WTC11 (cell line): ENCODE data around the gene COPZ1. TPM values are rescaled to one million over a fixed set of nuclear protein-coding genes. Genes with fewer than 3 reads are reported as not detected.

Source experiments
- ATAC-seq: fragments of 200-7000 bp; cut with Tn5 transposase; 2 replicates; pipeline ENCODE4 v1.10.0; 2021; ENCODE audit warnings: mild to moderate bottlenecking, moderate library complexity
- CTCF ChIA-PET: fragments of 300-600 bp; sonication (Branson Sonifier 250); formaldehyde crosslinking; loops from one replicate; lab custom pipeline; 2021; ENCODE audit warnings: antibody characterized with exemption; lab: Charles Lee
- POLR2A ChIA-PET: fragments of 350-600 bp; sonication (Branson Sonifier 250); formaldehyde crosslinking; loops from one replicate; lab custom pipeline; 2021; ENCODE audit warnings: antibody characterized with exemption; lab: Charles Lee
- DNase-seq: peaks from one replicate; pipeline ENCODE4 v3.0.0; 2021; ENCODE audit warnings: low spot score
- H3K27ac Mint-ChIP-seq: 2 replicates; pipeline ENCODE4 v1.8.0; 2021; ENCODE audit warnings: mixed read lengths
- H3K27me3 Mint-ChIP-seq: 2 replicates; pipeline ENCODE4 v1.8.0; 2021; ENCODE audit warnings: low read depth, mild to moderate bottlenecking, moderate library complexity, mixed read lengths
- H3K36me3 Mint-ChIP-seq: 2 replicates; pipeline ENCODE4 v1.8.0; 2021; ENCODE audit warnings: mixed read lengths
- H3K4me1 Mint-ChIP-seq: 2 replicates; pipeline ENCODE4 v1.8.0; 2022; ENCODE audit warnings: mixed read lengths
- H3K4me3 Mint-ChIP-seq: 2 replicates; pipeline ENCODE4 v1.8.0; 2021; ENCODE audit warnings: mild to moderate bottlenecking, moderate library complexity, mixed read lengths
- H3K9me3 Mint-ChIP-seq: 2 replicates; pipeline ENCODE4 v1.8.0; 2021; ENCODE audit warnings: mixed read lengths
- ATF2 ChIP-seq: sonication (generic); formaldehyde crosslinking; IDR thresholded peaks from 2 replicates; pipeline ENCODE4 v1.8.1; 2022; ENCODE audit warnings: low read depth, missing genetic modification reagents, borderline replicate concordance
- CREM ChIP-seq: sonication (generic); formaldehyde crosslinking; IDR thresholded peaks from 2 replicates; pipeline ENCODE4 v1.8.1; 2022; ENCODE audit warnings: mild to moderate bottlenecking, missing genetic modification reagents, moderate library complexity
- FOXK1 ChIP-seq: sonication (generic); formaldehyde crosslinking; IDR thresholded peaks from 2 replicates; pipeline ENCODE4 v1.8.0; 2022; ENCODE audit warnings: mild to moderate bottlenecking, moderate library complexity, missing genetic modification reagents
- GRHL2 ChIP-seq: fragments of 250-450 bp; sonication (Bioruptor Pico); IDR thresholded peaks from 2 replicates; pipeline ENCODE4 v1.8.0; 2022; ENCODE audit warnings: mild to moderate bottlenecking, moderate library complexity; ENCODE audit not compliant: insufficient replicate concordance, severe bottlenecking
- HMGA2 ChIP-seq: fragments of 250-450 bp; sonication (Bioruptor Pico); IDR thresholded peaks from 2 replicates; pipeline ENCODE4 v1.4.0; 2021; ENCODE audit warnings: mild to moderate bottlenecking, moderate library complexity
- IRF1 ChIP-seq: sonication (generic); formaldehyde crosslinking; IDR thresholded peaks from 2 replicates; pipeline ENCODE4 v1.8.0; 2023; ENCODE audit warnings: missing genetic modification reagents
- JUN ChIP-seq: sonication (generic); formaldehyde crosslinking; IDR thresholded peaks from 2 replicates; pipeline ENCODE4 v1.8.0; 2023; ENCODE audit warnings: mild to moderate bottlenecking, missing genetic modification reagents
- KAT7 ChIP-seq: sonication (generic); formaldehyde crosslinking; IDR thresholded peaks from 2 replicates; pipeline ENCODE4 v1.8.1; 2023; ENCODE audit warnings: missing genetic modification reagents, mild to moderate bottlenecking, borderline replicate concordance
- NR1H2 ChIP-seq: sonication (generic); formaldehyde crosslinking; IDR thresholded peaks from 2 replicates; pipeline ENCODE4 v1.9.0; 2021; ENCODE audit warnings: mild to moderate bottlenecking, moderate library complexity, missing genetic modification reagents
- OVOL2 ChIP-seq: fragments of 250-450 bp; sonication (Bioruptor Pico); IDR thresholded peaks from 2 replicates; pipeline ENCODE4 v1.9.0; 2021; ENCODE audit warnings: mild to moderate bottlenecking, borderline replicate concordance
- PRRX2 ChIP-seq: fragments of 250-450 bp; sonication (Bioruptor Pico); IDR thresholded peaks from 2 replicates; pipeline ENCODE4 v1.8.0; 2021; ENCODE audit warnings: mild to moderate bottlenecking
- RELA ChIP-seq: sonication (generic); formaldehyde crosslinking; IDR thresholded peaks from 2 replicates; pipeline ENCODE4 v1.8.1; 2022; ENCODE audit warnings: missing genetic modification reagents, mild to moderate bottlenecking, borderline replicate concordance
- SOX15 ChIP-seq: fragments of 250-450 bp; sonication (Bioruptor Pico); IDR thresholded peaks from 2 replicates; pipeline ENCODE4 v1.9.0; 2021; ENCODE audit warnings: mild to moderate bottlenecking
- TEAD1 ChIP-seq: sonication (generic); formaldehyde crosslinking; IDR thresholded peaks from 2 replicates; pipeline ENCODE4 v1.8.0; 2022; ENCODE audit warnings: mild to moderate bottlenecking, missing genetic modification reagents
- USF1 ChIP-seq: sonication (generic); formaldehyde crosslinking; IDR thresholded peaks from 2 replicates; pipeline ENCODE4 v1.8.0; 2022; ENCODE audit warnings: mild to moderate bottlenecking, missing genetic modification reagents
- ZBTB21 ChIP-seq: sonication (generic); formaldehyde crosslinking; IDR thresholded peaks from 2 replicates; pipeline ENCODE4 v1.8.1; 2023; ENCODE audit warnings: mild to moderate bottlenecking, missing genetic modification reagents, borderline replicate concordance
- ZNF138 ChIP-seq: sonication (generic); formaldehyde crosslinking; conservative IDR thresholded peaks from 2 replicates; pipeline ENCODE4 v1.8.1; 2022; ENCODE audit warnings: mild to moderate bottlenecking, moderate library complexity, missing genetic modification reagents
- ZNF219 ChIP-seq: sonication (generic); formaldehyde crosslinking; IDR thresholded peaks from 2 replicates; pipeline ENCODE4 v1.8.0; 2023; ENCODE audit warnings: missing genetic modification reagents, mild to moderate bottlenecking, borderline replicate concordance
- ZNF396 ChIP-seq: fragments of 250-450 bp; sonication (Bioruptor Pico); IDR thresholded peaks from 2 replicates; pipeline ENCODE4 v1.8.0; 2021; ENCODE audit warnings: mild to moderate bottlenecking, moderate library complexity, borderline replicate concordance
- ZNF512 ChIP-seq: sonication (generic); formaldehyde crosslinking; IDR thresholded peaks from 2 replicates; pipeline ENCODE4 v1.8.1; 2022; ENCODE audit warnings: missing genetic modification reagents, borderline replicate concordance
- total RNA-seq: library from RNA; stranded (reverse); gene quantifications from 3 replicates; pipeline ENCODE4 v1.2.3, GENCODE V29; 2021
- TF ChIP-seq, protein P1 (sequence below): sonication (generic); formaldehyde crosslinking; IDR thresholded peaks from 2 replicates; pipeline ENCODE4 v1.8.1; 2022; ENCODE audit warnings: mild to moderate bottlenecking, missing genetic modification reagents, moderate library complexity, borderline replicate concordance
- TF ChIP-seq, protein P2 (sequence below): sonication (generic); formaldehyde crosslinking; IDR thresholded peaks from 2 replicates; pipeline ENCODE4 v1.8.0; 2023; ENCODE audit warnings: mild to moderate bottlenecking, missing genetic modification reagents

Gene COPZ1
- total RNA-seq, 1 experiment from 2014 or later: 98.2 TPM

GRCh38 chr12:54372113-54372806 lies 47.3 kb downstream of the COPZ1 start:
- ChIA-PET POLR2A (no interaction called here), CTCF (interaction anchor here (0.5 to 2.9 kb wide), 2 partner anchors 13 to 46 kb away, joined by 4 to 67 read pairs; no protein-coding TSS in a partner anchor)
- DNase-seq: no peak
- Mint-ChIP-seq H3K4me3 (no peak overlapping the region), H3K9me3 (no peaks in the 10 kb centered on the region), H3K27ac (no peak overlapping the region), H3K36me3 (peaks cover 22% of the 10 kb centered on the region), H3K27me3 (peaks cover 34% of the 10 kb centered on the region), H3K4me1 (peaks cover 24% of the 10 kb centered on the region)
- no peak for ATAC-seq
- TF ChIP-seq OVOL2 (CRISPR knock-in tag) (no peak), KAT7 (CRISPR knock-in tag) (no peak), SOX15 (CRISPR knock-in tag) (no peak), FOXK1 (CRISPR knock-in tag) (no peak)
- TF ChIP-seq, protein P1, sequence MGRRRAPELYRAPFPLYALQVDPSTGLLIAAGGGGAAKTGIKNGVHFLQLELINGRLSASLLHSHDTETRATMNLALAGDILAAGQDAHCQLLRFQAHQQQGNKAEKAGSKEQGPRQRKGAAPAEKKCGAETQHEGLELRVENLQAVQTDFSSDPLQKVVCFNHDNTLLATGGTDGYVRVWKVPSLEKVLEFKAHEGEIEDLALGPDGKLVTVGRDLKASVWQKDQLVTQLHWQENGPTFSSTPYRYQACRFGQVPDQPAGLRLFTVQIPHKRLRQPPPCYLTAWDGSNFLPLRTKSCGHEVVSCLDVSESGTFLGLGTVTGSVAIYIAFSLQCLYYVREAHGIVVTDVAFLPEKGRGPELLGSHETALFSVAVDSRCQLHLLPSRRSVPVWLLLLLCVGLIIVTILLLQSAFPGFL (CRISPR knock-in tag): no peak

DNA sequence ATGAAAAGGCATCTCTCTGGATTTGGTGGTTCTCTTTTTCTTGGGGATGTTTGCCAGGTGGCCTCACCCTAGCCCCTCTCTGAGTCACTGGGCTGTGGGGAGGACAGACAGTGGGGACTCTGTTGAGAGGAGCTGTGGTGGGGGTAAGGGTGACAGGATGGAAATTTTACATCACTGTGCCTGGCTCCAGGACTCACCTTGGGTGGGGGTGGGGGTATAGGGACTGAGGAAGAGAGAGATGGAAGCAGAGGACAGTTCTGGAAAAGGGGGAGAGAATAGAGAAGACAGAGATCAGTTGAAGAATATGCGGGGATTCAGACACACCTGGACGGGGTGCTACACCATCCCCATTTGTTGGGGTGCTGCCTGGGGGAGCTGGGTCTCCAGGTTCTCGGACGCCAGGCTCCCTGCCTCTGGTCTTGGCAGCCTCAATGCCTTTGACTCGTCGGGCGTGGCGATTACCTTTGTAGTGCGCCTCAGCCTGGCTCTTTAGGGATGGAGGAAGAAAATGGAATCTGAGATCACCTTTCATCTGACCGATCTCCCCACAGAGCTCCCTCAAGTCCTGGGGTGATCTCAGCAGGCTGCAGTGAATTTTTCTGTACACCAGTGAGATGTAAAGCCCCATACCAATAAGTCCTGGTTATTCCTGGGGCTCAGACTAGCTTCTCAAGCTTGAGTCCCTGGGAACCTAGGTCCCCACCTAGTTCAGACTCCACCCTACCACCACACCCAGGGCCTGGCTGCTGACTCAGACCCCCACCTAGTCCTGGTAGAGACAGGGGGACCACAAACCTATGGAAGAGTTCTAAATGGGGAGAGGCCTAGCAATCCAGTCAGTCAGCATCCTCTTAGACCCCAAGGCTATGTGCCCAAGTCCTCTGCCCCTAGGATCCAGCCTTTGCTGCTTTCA lies 49.0 kb downstream of the COPZ1 start:
- ChIA-PET POLR2A (no interaction called here), CTCF (no interaction called here)
- peaks cover 22% of the 10 kb centered on the region for H3K27me3 Mint-ChIP-seq
- ATAC-seq (no peak), DNase-seq (no peak)
- peaks cover 22% of the 10 kb centered on the region for H3K36me3 Mint-ChIP-seq
- H3K4me1 Mint-ChIP-seq: peaks cover 21% of the 10 kb centered on the region
- no peak overlapping the region for H3K27ac Mint-ChIP-seq
- no peak overlapping the region for H3K4me3 Mint-ChIP-seq
- no peaks in the 10 kb centered on the region for H3K9me3 Mint-ChIP-seq
- TF ChIP-seq TEAD1 (CRISPR knock-in tag): no peak
- TF ChIP-seq PRRX2: no peak
- TF ChIP-seq ATF2 (CRISPR knock-in tag): no peak
- no peak for TF ChIP-seq NR1H2 (CRISPR knock-in tag)
- no peak for TF ChIP-seq ZBTB21 (CRISPR knock-in tag)
- TF ChIP-seq, protein P1 (CRISPR knock-in tag): no peak
- TF ChIP-seq CREM (CRISPR knock-in tag): no peak
- TF ChIP-seq JUN (CRISPR knock-in tag): no peak
- no peak for TF ChIP-seq ZNF512
- no peak for TF ChIP-seq GRHL2 (CRISPR knock-in tag)
- no peak for TF ChIP-seq IRF1 (CRISPR knock-in tag)
- no peak for TF ChIP-seq HMGA2
- no peak for TF ChIP-seq ZNF138 (CRISPR knock-in tag)
- TF ChIP-seq RELA: no peak
- TF ChIP-seq, protein P2, sequence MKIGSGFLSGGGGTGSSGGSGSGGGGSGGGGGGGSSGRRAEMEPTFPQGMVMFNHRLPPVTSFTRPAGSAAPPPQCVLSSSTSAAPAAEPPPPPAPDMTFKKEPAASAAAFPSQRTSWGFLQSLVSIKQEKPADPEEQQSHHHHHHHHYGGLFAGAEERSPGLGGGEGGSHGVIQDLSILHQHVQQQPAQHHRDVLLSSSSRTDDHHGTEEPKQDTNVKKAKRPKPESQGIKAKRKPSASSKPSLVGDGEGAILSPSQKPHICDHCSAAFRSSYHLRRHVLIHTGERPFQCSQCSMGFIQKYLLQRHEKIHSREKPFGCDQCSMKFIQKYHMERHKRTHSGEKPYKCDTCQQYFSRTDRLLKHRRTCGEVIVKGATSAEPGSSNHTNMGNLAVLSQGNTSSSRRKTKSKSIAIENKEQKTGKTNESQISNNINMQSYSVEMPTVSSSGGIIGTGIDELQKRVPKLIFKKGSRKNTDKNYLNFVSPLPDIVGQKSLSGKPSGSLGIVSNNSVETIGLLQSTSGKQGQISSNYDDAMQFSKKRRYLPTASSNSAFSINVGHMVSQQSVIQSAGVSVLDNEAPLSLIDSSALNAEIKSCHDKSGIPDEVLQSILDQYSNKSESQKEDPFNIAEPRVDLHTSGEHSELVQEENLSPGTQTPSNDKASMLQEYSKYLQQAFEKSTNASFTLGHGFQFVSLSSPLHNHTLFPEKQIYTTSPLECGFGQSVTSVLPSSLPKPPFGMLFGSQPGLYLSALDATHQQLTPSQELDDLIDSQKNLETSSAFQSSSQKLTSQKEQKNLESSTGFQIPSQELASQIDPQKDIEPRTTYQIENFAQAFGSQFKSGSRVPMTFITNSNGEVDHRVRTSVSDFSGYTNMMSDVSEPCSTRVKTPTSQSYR: no peak
- TF ChIP-seq ZNF396: no peak
- TF ChIP-seq ZNF219: no peak
- no peak for TF ChIP-seq USF1 (CRISPR knock-in tag)
